ENCODE measurements around the gene CLTCL1. TPM values are rescaled to one million over a fixed set of nuclear protein-coding genes. Genes with fewer than 3 reads are reported as not detected.

CLTCL1 gene
- total and polyA plus RNA-seq, 9 of the 15 experiments (the other 6 are each of a cell fraction or from before 2014, with no cell fraction given) = 1.1 to 11.7 (median 5.0) TPM

GRCh38 chr22:19291218-19291579 is 320 bp downstream of the CLTCL1 start (continued):
- TF ChIP-seq, protein P1, sequence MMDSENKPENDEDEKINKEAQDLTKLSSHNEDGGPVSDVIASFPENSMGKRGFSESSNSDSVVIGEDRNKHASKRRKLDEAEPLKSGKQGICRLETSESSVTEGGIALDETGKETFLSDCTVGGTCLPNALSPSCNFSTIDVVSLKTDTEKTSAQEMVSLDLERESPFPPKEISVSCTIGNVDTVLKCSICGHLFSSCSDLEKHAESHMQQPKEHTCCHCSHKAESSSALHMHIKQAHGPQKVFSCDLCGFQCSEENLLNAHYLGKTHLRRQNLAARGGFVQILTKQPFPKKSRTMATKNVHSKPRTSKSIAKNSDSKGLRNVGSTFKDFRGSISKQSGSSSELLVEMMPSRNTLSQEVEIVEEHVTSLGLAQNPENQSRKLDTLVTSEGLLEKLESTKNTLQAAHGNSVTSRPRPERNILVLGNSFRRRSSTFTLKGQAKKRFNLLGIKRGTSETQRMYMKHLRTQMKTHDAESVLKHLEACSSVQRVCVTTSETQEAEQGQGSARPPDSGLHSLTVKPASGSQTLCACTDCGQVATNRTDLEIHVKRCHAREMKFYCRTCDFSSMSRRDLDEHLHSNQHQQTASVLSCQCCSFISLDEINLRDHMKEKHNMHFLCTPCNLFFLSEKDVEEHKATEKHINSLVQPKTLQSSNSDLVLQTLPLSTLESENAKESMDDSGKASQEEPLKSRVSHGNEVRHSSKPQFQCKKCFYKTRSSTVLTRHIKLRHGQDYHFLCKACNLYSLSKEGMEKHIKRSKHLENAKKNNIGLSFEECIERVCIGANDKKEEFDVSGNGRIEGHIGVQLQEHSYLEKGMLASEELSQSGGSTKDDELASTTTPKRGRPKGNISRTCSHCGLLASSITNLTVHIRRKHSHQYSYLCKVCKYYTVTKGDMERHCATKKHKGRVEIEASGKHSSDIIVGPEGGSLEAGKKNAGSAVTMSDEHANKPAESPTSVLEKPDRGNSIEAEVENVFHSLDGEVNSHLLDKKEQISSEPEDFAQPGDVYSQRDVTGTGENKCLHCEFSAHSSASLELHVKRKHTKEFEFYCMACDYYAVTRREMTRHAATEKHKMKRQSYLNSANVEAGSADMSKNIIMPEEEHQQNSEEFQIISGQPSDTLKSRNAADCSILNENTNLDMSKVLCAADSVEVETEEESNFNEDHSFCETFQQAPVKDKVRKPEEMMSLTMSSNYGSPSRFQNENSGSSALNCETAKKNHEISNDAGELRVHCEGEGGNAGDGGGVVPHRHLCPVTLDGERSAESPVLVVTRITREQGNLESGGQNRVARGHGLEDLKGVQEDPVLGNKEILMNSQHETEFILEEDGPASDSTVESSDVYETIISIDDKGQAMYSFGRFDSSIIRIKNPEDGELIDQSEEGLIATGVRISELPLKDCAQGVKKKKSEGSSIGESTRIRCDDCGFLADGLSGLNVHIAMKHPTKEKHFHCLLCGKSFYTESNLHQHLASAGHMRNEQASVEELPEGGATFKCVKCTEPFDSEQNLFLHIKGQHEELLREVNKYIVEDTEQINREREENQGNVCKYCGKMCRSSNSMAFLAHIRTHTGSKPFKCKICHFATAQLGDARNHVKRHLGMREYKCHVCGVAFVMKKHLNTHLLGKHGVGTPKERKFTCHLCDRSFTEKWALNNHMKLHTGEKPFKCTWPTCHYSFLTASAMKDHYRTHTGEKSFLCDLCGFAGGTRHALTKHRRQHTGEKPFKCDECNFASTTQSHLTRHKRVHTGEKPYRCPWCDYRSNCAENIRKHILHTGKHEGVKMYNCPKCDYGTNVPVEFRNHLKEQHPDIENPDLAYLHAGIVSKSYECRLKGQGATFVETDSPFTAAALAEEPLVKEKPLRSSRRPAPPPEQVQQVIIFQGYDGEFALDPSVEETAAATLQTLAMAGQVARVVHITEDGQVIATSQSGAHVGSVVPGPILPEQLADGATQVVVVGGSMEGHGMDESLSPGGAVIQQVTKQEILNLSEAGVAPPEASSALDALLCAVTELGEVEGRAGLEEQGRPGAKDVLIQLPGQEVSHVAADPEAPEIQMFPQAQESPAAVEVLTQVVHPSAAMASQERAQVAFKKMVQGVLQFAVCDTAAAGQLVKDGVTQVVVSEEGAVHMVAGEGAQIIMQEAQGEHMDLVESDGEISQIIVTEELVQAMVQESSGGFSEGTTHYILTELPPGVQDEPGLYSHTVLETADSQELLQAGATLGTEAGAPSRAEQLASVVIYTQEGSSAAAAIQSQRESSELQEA (IDR thresholded peaks at IDR 0.05; ENCODE audit: low read depth) = no peak
- TF ChIP-seq NFATC3 (IDR thresholded peaks at IDR 0.05) = no peak
- no peak for TF ChIP-seq GABPB2 (CRISPR knock-in tag; conservative IDR thresholded peaks at IDR 0.05)
- TF ChIP-seq GABPA (tag; conservative IDR thresholded peaks at IDR 0.05; ENCODE audit: low read depth) = no peak
- no peak for TF ChIP-seq ZNF79 (CRISPR knock-in tag; IDR thresholded peaks at IDR 0.05; ENCODE audit: low read depth)
- no peak for TF ChIP-seq NELFE (IDR thresholded peaks at IDR 0.05; ENCODE audit: insufficient read depth, insufficient read length)
- TF ChIP-seq FUS (optimal IDR thresholded peaks at IDR 0.05; ENCODE audit: low read depth, low read length) = peak; percentile 86
- no peak for TF ChIP-seq SRSF7 (optimal IDR thresholded peaks at IDR 0.05; ENCODE audit: low read depth, low read length)
- 0 out of 2 replicates have a peak, but pooled peaks have one; percentile 67 for TF ChIP-seq ZNF766 (CRISPR knock-in tag; conservative IDR thresholded peaks at IDR 0.05)
- no peak for TF ChIP-seq TBP (optimal IDR thresholded peaks at IDR 0.05; ENCODE audit: low read depth, low read length)
- TF ChIP-seq SPI1 (IDR thresholded peaks at IDR 0.05; ENCODE audit: borderline replicate concordance, low read depth, low read length) = no peak
- TF ChIP-seq ZNF707 (CRISPR knock-in tag; conservative IDR thresholded peaks at IDR 0.05) = no peak
- TF ChIP-seq SNRNP70 (optimal IDR thresholded peaks at IDR 0.05; ENCODE audit: low read depth, low read length) = no peak
- TF ChIP-seq, protein P2, sequence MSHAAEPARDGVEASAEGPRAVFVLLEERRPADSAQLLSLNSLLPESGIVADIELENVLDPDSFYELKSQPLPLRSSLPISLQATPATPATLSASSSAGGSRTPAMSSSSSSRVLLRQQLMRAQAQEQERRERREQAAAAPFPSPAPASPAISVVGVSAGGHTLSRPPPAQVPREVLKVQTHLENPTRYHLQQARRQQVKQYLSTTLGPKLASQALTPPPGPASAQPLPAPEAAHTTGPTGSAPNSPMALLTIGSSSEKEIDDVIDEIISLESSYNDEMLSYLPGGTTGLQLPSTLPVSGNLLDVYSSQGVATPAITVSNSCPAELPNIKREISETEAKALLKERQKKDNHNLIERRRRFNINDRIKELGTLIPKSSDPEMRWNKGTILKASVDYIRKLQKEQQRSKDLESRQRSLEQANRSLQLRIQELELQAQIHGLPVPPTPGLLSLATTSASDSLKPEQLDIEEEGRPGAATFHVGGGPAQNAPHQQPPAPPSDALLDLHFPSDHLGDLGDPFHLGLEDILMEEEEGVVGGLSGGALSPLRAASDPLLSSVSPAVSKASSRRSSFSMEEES (CRISPR knock-in tag; IDR thresholded peaks at IDR 0.05) = no peak
- peak; percentile 99 for TF ChIP-seq GATAD2B (IDR thresholded peaks at IDR 0.05; ENCODE audit: borderline replicate concordance)
- TF ChIP-seq AFF1 (IDR thresholded peaks at IDR 0.05; ENCODE audit: low read depth in 1 of 2, partially characterized antibody in 2 of 2) = no peak
